Keratinocyte (primary cell): ENCODE measurements around the gene DACT3. TPM values are rescaled to one million over a fixed set of nuclear protein-coding genes. Genes with fewer than 3 reads are reported as not detected.

ENCODE experiments used
- DNase-seq: peaks from one replicate; pipeline ENCODE4 v3.0.0-alpha.2; 2011; ENCODE audit warnings: low read depth, missing footprints, low spot score
- FAIRE-seq: peaks from 2 replicates; lab custom pipeline; 2011; peaks lifted over from hg19 to GRCh38; lab: Jason Lieb, UNC
- H2AFZ ChIP-seq: 2 replicates; pipeline ENCODE4 v1.6.0; 2012; ENCODE audit warnings: low read length, control low read depth, inconsistent platforms; ENCODE audit not compliant: control insufficient read depth
- H3K27ac ChIP-seq: 2 replicates; pipeline ENCODE4 v1.5.1; 2011; ENCODE audit warnings: low read length; ENCODE audit not compliant: control insufficient read depth, insufficient read depth
- H3K27me3 ChIP-seq: 3 replicates; pipeline ENCODE4 v1.6.0; 2011; ENCODE audit warnings: low read length; ENCODE audit not compliant: control insufficient read depth, insufficient read depth; ENCODE audit errors: extremely low read depth
- H3K36me3 ChIP-seq, 2 experiments: 2 replicates in 1 of 2; 3 replicates in 1 of 2; pipeline ENCODE4 v1.5.1; 2011; ENCODE audit warnings: low read length in 2 of 2, mild to moderate bottlenecking in 1 of 2; ENCODE audit not compliant: control insufficient read depth in 2 of 2, insufficient read depth in 2 of 2; ENCODE audit errors: extremely low read depth in 1 of 2
- H3K4me1 ChIP-seq: 3 replicates; pipeline ENCODE4 v1.5.1; 2011; ENCODE audit warnings: low read length; ENCODE audit not compliant: control insufficient read depth, insufficient read depth; ENCODE audit errors: extremely low read depth
- H3K4me2 ChIP-seq: 3 replicates; pipeline ENCODE4 v1.6.0; 2011; ENCODE audit warnings: low read depth, low read length; ENCODE audit not compliant: control insufficient read depth, insufficient read depth; ENCODE audit errors: extremely low read depth
- H3K4me3 ChIP-seq, 3 experiments: fragments of 200-600 bp in 1 of 3; sonication (generic) in 1 of 3; 2 replicates in 2 of 3; 3 replicates in 1 of 3; pipeline ENCODE4 v1.5.1; 2011 to 2016; ENCODE audit warnings: low read length in 3 of 3, mild to moderate bottlenecking in 3 of 3, control low read depth in 2 of 3, inconsistent platforms in 1 of 3, low read depth in 1 of 3, mixed read lengths in 1 of 3, mixed run types in 1 of 3, moderate library complexity in 1 of 3; ENCODE audit not compliant: control insufficient read depth in 2 of 3, insufficient read depth in 2 of 3; ENCODE audit errors: extremely low read depth in 1 of 3
- H3K79me2 ChIP-seq: 2 replicates; pipeline ENCODE4 v1.6.0; 2012; ENCODE audit warnings: low read length; ENCODE audit not compliant: control insufficient read depth, insufficient read depth
- H3K9ac ChIP-seq: 3 replicates; pipeline ENCODE4 v1.6.0; 2011; ENCODE audit warnings: low read length; ENCODE audit not compliant: control insufficient read depth, insufficient read depth; ENCODE audit errors: extremely low read depth
- H3K9me1 ChIP-seq: 3 replicates; pipeline ENCODE4 v1.6.0; 2011; ENCODE audit warnings: low read length; ENCODE audit not compliant: control insufficient read depth, insufficient read depth; ENCODE audit errors: extremely low read depth
- H3K9me3 ChIP-seq: 2 replicates; pipeline ENCODE4 v1.5.1; 2012; ENCODE audit warnings: low read depth, low read length; ENCODE audit not compliant: control insufficient read depth
- H4K20me1 ChIP-seq: 3 replicates; pipeline ENCODE4 v1.6.0; 2011; ENCODE audit warnings: low read length; ENCODE audit not compliant: control insufficient read depth, insufficient read depth; ENCODE audit errors: extremely low read depth
- EZH2 ChIP-seq: IDR thresholded peaks from one replicate; pipeline ENCODE4 v1.6.1; 2012; ENCODE audit warnings: inconsistent platforms, mild to moderate bottlenecking, low read length, moderate library complexity
- dilution Hi-C: fragments of 300-500 bp; cut with MboI; formaldehyde crosslinking; loops from one replicate; pipeline ENCODE4 v1.7.0; 2020; ENCODE audit warnings: low sequenced_read_pairs; ENCODE audit not compliant: extremely low pct_ligation_motif_present
- polyA plus RNA-seq, 5 experiments: library from polyadenylated mRNA; depleted of rRNA in 3 of 5; stranded (reverse) in 3 of 5; stranded (forward) in 1 of 5; unstranded in 1 of 5; fragments of >200 nt; gene quantifications; 1 replicate in 1 of 5; 2 replicates in 3 of 5; 3 replicates in 1 of 5; pipeline versions ENCODE4 v1.2.1 to v1.2.3, GENCODE V29; 2011 to 2012; ENCODE audit warnings: missing spikeins in 2 of 5, low read depth in 1 of 5, low replicate concordance in 1 of 5
- TF ChIP-seq, protein P1 (sequence below), 3 experiments: IDR thresholded peaks in 1 of 3; conservative IDR thresholded peaks in 1 of 3; optimal IDR thresholded peaks in 1 of 3; 2 replicates in 2 of 3; 3 replicates in 1 of 3; pipeline versions ENCODE3 to v1.5.1; 2011; ENCODE audit warnings: low read length in 3 of 3, mild to moderate bottlenecking in 3 of 3, moderate library complexity in 2 of 3, control low read depth in 1 of 3, inconsistent platforms in 1 of 3; ENCODE audit not compliant: insufficient read depth in 2 of 3; ENCODE audit errors: extremely low read depth in 1 of 3

DACT3 gene
- polyA plus RNA-seq, 1 donor (not counting 4 experiments of a cell fraction or from before 2014, with no cell fraction given) = 0.04 TPM

- no peaks in the 10 kb centered on the region for H3K79me2 ChIP-seq
- H3K4me2 ChIP-seq = no peak overlapping the region
- no peak overlapping the region for H3K9ac ChIP-seq
- dilution Hi-C loops = no loop called here
- no peak overlapping the region for H3K4me3 ChIP-seq
- H3K36me3 ChIP-seq = no peaks in the 10 kb centered on the region
- H3K9me1 ChIP-seq = no peaks in the 10 kb centered on the region
- H2AFZ ChIP-seq = no peak overlapping the region
- DNase-seq = no peak
- no peak for TF ChIP-seq EZH2
- TF ChIP-seq, protein P1, sequence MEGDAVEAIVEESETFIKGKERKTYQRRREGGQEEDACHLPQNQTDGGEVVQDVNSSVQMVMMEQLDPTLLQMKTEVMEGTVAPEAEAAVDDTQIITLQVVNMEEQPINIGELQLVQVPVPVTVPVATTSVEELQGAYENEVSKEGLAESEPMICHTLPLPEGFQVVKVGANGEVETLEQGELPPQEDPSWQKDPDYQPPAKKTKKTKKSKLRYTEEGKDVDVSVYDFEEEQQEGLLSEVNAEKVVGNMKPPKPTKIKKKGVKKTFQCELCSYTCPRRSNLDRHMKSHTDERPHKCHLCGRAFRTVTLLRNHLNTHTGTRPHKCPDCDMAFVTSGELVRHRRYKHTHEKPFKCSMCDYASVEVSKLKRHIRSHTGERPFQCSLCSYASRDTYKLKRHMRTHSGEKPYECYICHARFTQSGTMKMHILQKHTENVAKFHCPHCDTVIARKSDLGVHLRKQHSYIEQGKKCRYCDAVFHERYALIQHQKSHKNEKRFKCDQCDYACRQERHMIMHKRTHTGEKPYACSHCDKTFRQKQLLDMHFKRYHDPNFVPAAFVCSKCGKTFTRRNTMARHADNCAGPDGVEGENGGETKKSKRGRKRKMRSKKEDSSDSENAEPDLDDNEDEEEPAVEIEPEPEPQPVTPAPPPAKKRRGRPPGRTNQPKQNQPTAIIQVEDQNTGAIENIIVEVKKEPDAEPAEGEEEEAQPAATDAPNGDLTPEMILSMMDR (optimal IDR thresholded peaks at IDR 0.05 in 1 of 3, IDR thresholded peaks at IDR 0.05 in 1 of 3, conservative IDR thresholded peaks at IDR 0.05 in 1 of 3; ENCODE audit: extremely low read depth in 1 of 3, insufficient read depth in 2 of 3, low read length in 3 of 3) = no peak
- H4K20me1 ChIP-seq = no peaks in the 10 kb centered on the region
- peaks cover 3% of the 10 kb centered on the region for H3K4me1 ChIP-seq
- FAIRE-seq = no peak
- peaks cover 14% of the 10 kb centered on the region for H3K27me3 ChIP-seq
- H3K27ac ChIP-seq = no peak overlapping the region
- H3K9me3 ChIP-seq = no peaks in the 10 kb centered on the region
These were observed 40.7 kb downstream of the DACT3 start for GRCh38 chr19:46620267-46620666.

GRCh38 chr19:46618670-46619231 is 42.2 kb downstream of the DACT3 start:
- Histone ChIP-seq H3K4me2 (no peak overlapping the region), H3K4me1 (no peaks in the 10 kb centered on the region), H3K79me2 (no peaks in the 10 kb centered on the region), H3K4me3 (no peak overlapping the region), H3K9me3 (no peaks in the 10 kb centered on the region), H3K9me1 (no peaks in the 10 kb centered on the region), H3K36me3 (no peaks in the 10 kb centered on the region), H3K27ac (no peak overlapping the region), H4K20me1 (no peaks in the 10 kb centered on the region), H3K27me3 (peaks cover 14% of the 10 kb centered on the region), H2AFZ (no peak overlapping the region), H3K9ac (no peak overlapping the region)
- DNase-seq = no peak
- FAIRE-seq = no peak
- TF ChIP-seq, protein P1 (optimal IDR thresholded peaks at IDR 0.05 in 1 of 3, IDR thresholded peaks at IDR 0.05 in 1 of 3, conservative IDR thresholded peaks at IDR 0.05 in 1 of 3; ENCODE audit: extremely low read depth in 1 of 3, insufficient read depth in 2 of 3, low read length in 3 of 3) = no peak
- TF ChIP-seq EZH2 = no peak
- dilution Hi-C loops = no loop called here
